Fibroblast of skin of left quadriceps (primary cell): ENCODE results near the gene MCM5.

Experiments
- DNase-seq, 2 experiments: peaks; one replicate each; pipeline ENCODE4 v3.0.0-alpha.2; 2013; ENCODE audit warnings: low read depth in 2 of 2

The MCM5 gene

GRCh38 chr22:35403356-35403755, 3.4 kb downstream of the MCM5 start:
- no peak for DNase-seq

GRCh38 chr22:35404176-35404575, 4.2 kb downstream of the MCM5 start:
- no peak for DNase-seq

- no peak for DNase-seq
These were observed 6.5 kb downstream of the MCM5 start for GRCh38 chr22:35406443-35406842.

- DNase-seq, result no peak
These were observed 7.4 kb downstream of the MCM5 start for GRCh38 chr22:35407362-35407761.

DNA sequence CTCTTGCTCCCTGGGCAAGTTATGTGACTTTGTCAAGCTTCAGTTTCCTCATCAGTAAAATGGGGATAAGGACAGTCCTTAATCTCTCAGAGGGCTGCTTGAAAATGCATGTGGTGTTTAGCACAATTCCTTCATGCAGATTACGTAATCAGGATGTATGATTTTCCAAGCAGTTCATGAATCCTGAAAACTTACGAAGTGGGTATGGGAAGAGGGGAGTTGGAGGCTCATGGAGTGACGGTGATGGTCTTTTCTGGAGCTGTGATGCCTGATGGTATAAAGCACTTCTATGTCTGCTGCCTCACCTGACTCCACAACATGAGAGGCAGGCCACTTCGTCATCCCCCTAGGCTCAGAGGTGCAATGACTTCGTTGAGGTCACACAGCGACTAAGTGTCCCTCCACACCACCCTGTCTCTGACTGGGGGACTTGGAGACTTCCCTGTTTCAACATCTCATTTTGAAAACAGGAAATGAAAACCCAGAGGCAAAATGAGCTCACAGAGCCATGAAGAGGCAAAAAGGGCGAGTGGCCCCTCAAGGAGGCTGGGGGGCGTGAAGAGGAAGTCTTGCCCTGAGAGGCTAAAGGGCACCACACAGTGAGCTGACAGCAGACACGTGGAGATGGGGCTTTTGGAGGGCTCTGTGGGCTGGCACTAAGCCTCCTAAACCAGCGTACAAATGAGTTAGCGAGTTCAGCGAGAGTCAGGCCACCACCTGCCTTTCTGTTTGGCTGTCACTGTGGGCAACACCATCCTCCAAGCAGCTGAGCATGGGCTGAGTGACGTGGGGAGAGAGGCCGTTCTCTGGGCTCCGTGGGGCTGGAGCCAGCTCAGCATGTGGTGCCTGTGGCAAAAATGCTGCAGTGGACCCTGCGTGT, 10.1 kb downstream of the MCM5 start:
- DNase-seq, result no peak

- DNase-seq, result no peak
These were observed 10.7 kb downstream of the MCM5 start for GRCh38 chr22:35410663-35411034.

GRCh38 chr22:35411102-35411501, 11.2 kb downstream of the MCM5 start:
- DNase-seq, result no peak

- DNase-seq, result no peak
These were observed 13.7 kb downstream of the MCM5 start for GRCh38 chr22:35413624-35414023.

GRCh38 chr22:35417606-35418005, 17.7 kb downstream of the MCM5 start:
- no peak for DNase-seq

GRCh38 chr22:35418088-35418487, 18.1 kb downstream of the MCM5 start:
- no peak for DNase-seq

GRCh38 chr22:35418731-35419130, 18.8 kb downstream of the MCM5 start:
- DNase-seq, result no peak

- no peak for DNase-seq
These were observed 19.8 kb downstream of the MCM5 start for GRCh38 chr22:35419756-35420155.

- no peak for DNase-seq
These were observed 21.2 kb downstream of the MCM5 start for GRCh38 chr22:35421121-35421520.

DNA sequence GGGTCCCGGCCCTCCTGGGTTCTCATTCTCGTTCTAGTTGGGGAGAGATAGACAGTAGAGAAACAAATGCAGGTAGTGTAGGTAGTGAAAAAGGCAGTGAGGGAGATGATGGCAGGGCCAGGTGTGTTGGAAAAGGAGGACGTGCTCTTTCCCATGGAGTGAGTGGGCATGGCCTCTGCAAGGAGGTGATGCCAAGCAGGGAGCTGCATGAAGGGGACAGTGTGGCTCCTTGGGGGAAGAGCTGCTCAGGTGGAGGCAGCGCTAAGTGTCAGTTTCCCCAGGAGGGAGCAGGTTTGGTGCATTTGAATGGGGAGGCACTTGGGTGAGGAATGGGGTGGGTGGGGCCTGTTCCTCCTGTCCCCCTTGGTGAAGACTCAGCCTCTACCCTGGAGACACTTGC, 22.2 kb downstream of the MCM5 start:
- DNase-seq, result no peak

DNA sequence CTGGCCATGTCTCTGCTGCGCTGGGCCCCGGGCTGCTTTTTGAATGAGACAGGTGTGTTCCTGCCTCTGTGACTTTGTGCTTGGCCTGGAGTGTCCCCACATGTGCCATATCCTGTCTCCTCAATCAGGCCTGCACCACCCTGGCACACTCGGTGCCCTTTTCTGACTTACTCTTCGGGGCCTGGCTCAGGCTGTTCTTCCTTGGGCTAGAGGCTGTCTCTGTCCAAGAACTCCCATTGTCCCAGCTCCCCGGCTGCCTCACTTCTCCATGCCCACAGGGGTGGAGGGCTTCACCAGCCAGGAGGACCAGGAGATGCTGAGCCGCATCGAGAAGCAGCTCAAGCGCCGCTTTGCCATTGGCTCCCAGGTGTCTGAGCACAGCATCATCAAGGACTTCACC, 23.0 kb downstream of the MCM5 start:
- no peak for DNase-seq

DNA sequence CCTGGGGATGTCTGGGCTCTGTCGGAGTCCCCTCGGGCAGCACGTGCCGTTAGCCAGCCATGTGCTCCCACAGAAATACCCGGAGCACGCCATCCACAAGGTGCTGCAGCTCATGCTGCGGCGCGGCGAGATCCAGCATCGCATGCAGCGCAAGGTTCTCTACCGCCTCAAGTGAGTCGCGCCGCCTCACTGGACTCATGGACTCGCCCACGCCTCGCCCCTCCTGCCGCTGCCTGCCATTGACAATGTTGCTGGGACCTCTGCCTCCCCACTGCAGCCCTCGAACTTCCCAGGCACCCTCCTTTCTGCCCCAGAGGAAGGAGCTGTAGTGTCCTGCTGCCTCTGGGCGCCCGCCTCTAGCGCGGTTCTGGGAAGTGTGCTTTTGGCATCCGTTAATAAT, 24.1 kb downstream of the MCM5 start:
- no peak for DNase-seq

- no peak for DNase-seq
These were observed 24.8 kb downstream of the MCM5 start for GRCh38 chr22:35424761-35425160.

- no peak for DNase-seq
These were observed 25.6 kb downstream of the MCM5 start for GRCh38 chr22:35425546-35425945.

GRCh38 chr22:35425971-35426800, 26.2 kb downstream of the MCM5 start:
- DNase-seq, result peak in 1 of 2 experiments; percentile 6

DNA sequence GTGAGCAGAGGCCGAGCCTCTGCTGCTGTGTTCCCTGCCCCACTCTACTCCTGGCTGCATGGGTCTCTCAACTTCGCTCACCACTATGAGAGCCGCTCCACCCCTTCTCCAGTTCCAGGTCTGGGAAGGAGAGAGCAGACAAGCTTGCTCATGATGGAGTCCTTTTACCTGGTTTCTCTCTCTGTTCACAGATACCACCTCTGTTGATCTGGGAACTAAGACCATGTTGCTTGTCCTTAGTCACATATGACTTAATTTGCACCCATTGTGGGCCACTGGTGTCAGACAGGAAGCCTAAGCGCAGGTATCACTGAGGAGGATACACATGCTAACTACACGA, 26.8 kb downstream of the MCM5 start:
- DNase-seq, result no peak

DNA sequence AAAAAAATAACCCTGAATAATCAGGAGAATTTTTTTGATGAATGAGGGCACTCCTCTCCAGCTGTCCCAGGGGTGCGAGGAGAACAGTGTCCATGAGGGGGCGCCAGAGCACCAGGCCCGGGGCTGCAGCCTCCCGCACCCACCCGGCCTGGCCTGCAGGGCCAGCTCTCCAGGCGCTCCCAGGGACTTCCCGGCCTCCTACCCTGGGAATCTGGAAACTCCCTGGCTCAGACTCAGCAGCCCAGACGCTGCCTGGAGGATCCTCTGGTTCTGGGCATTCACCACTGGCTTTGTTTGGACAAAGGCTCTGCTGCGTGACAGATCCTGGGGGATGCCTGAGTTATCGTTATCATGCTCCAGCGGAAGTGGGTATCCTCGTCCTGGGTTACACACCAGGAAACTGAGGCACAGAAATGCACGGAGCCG, 31.0 kb downstream of the MCM5 start:
- peak; percentile 70 to 74 for DNase-seq

DNA sequence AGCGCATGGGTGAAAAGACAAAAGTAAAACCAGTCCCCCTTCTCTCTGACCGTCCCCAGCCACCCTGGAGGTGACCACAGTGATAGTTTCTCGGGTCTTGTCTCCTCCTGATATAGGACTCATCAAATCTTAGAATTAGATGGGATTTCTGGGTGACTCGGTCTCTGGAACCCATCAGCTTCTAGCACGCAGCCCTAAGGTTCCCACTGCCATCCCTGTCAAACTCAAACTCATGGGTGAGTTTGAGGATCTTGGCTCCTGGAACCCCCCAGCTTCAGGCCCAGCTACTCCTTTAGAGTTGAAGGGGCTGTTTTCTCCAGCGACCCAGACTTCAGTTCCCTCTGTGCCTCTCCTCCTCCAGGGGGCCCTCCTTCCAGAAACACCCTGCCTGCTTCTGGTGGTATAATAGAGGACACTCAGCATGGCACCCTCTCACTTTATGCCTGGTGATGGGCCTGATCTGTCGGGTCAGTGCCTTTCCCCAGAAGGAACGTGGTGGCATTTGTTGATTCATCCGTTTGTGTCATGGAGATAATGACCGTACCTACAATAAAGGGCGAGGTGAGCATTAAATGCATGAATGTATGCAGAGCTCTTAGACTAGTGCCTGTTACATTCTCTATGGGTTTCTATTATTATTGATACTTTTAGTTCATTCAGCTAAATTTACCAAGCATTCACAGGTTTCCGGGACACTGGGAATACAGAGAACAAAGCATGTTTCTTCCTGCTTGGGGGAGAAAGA, 31.7 kb downstream of the MCM5 start:
- DNase-seq, result no peak
